ENCODE measurements around the gene ASAP3.

The ASAP3 gene

GRCh38 chr1:23483321-23484252, at the start of gene ASAP3:
ASAP3 (minus strand) TSS chr1:23484179; CDS start chr1:23484133, 46 bp downstream.
- DNase-seq (ENCODE audit: low spot score): no peak

- DNase-seq (ENCODE audit: low spot score): peak; percentile 71
Observed at GRCh38 chr1:23533246-23534023, 49.5 kb upstream of the ASAP3 start.

GRCh38 chr1:23531562-23532094, 47.6 kb upstream of the ASAP3 start:
- peak; percentile 7 for DNase-seq (ENCODE audit: low spot score)

- peak; percentile 69 for DNase-seq (ENCODE audit: low spot score)
Observed at GRCh38 chr1:23530747-23531561, 47.0 kb upstream of the ASAP3 start, which contains the start of gene E2F2. E2F2 (minus strand) TSS chr1:23531233; CDS start chr1:23530793, 440 bp downstream.

- DNase-seq (ENCODE audit: low spot score): no peak
Observed at GRCh38 chr1:23530087-23530746, 46.2 kb upstream of the ASAP3 start.

- DNase-seq (ENCODE audit: low spot score): no peak
Observed at GRCh38 chr1:23529146-23530086, 45.4 kb upstream of the ASAP3 start.

GRCh38 chr1:23528250-23528978, 44.4 kb upstream of the ASAP3 start:
- DNase-seq (ENCODE audit: low spot score): no peak

GRCh38 chr1:23527900-23528249, 43.9 kb upstream of the ASAP3 start:
- no peak for DNase-seq (ENCODE audit: low spot score)

- DNase-seq (ENCODE audit: low spot score): no peak
Observed at GRCh38 chr1:23527366-23527765, 43.4 kb upstream of the ASAP3 start.

- no peak for DNase-seq (ENCODE audit: low spot score)
Observed at GRCh38 chr1:23526329-23527041, 42.5 kb upstream of the ASAP3 start.

- no peak for DNase-seq (ENCODE audit: low spot score)
Observed at GRCh38 chr1:23525558-23526250, 41.7 kb upstream of the ASAP3 start.

GRCh38 chr1:23524716-23525401, 40.9 kb upstream of the ASAP3 start:
- DNase-seq (ENCODE audit: low spot score): no peak

GRCh38 chr1:23524163-23524562, 40.2 kb upstream of the ASAP3 start:
- no peak for DNase-seq (ENCODE audit: low spot score)

- no peak for DNase-seq (ENCODE audit: low spot score)
Observed at GRCh38 chr1:23522244-23522982, 38.4 kb upstream of the ASAP3 start.

- DNase-seq (ENCODE audit: low spot score): no peak
Observed at GRCh38 chr1:23521588-23521987, 37.6 kb upstream of the ASAP3 start.

- no peak for DNase-seq (ENCODE audit: low spot score)
Observed at GRCh38 chr1:23517581-23517980, 33.6 kb upstream of the ASAP3 start.

GRCh38 chr1:23515905-23516304, 31.9 kb upstream of the ASAP3 start:
- no peak for DNase-seq (ENCODE audit: low spot score)

Data from pons (tissue), 1 donor.